Panc1 (cell line): ENCODE data around the gene DACT1.

Experiments
- CTCF ChIP-seq: fragments of 450-650 bp; IDR thresholded peaks from 2 replicates; pipeline ENCODE4 v1.5.1; 2017; ENCODE audit warnings: mild to moderate bottlenecking
- REST ChIP-seq, 2 experiments: IDR thresholded peaks; 2 replicates each; pipeline ENCODE4 v1.6.1; 2011 to 2012; ENCODE audit warnings: low read depth in 2 of 2, control low read depth in 1 of 2, low read length in 1 of 2, mild to moderate bottlenecking in 1 of 2, moderate library complexity in 1 of 2; ENCODE audit not compliant: insufficient read depth in 1 of 2

GRCh38 chr14:58639198-58639565 is 1.4 kb downstream of the DACT1 start:
- TF ChIP-seq REST (IDR thresholded peaks at IDR 0.05; ENCODE audit: insufficient read depth in 1 of 2, low read depth in 2 of 2, low read length in 1 of 2) (no peak), CTCF (no peak)
